Left cardiac atrium (tissue), 4 donors: ENCODE data around the gene GRM5. TPM values are rescaled to one million over a fixed set of nuclear protein-coding genes. Genes with fewer than 3 reads are reported as not detected.

Experiments
- ATAC-seq, 2 donors: fragments of 200-7000 bp; cut with Tn5 transposase; one replicate each; pipeline ENCODE4 v1.9.1; 2020; ENCODE audit warnings: mild to moderate bottlenecking in 2 of 2, moderate library complexity in 2 of 2
- DNase-seq: peaks from one replicate; pipeline ENCODE4 v3.0.0-alpha.2; 2020
- intact Hi-C, 2 donors: fragments of 100-400 bp; cut with DNase I; formaldehyde crosslinking; loops; one replicate each; pipeline versions ENCODE4 v1.14.1 to v1.15.1; 2022 to 2023
- total RNA-seq, 2 donors: library from RNA; stranded (reverse); fragmentation: NEBNext Ultra II Directional; extraction: Animal tissue kit (Norgen Biotek cat#: 25700); gene quantifications; one replicate each; pipeline ENCODE4 v1.2.1, GENCODE V29; 2021
- donor health status: DM: no; HTN: yes; CAD: no.
- donor health status: DM: no; HTN: yes; CAD: no; lungs with severe emphysema.
- donor health status: DM: yes; HTN: yes; CAD: no.
- donor health status: Dilated cardiomyopathy.

GRM5 gene
- total RNA-seq, 2 donors from 2014 or later, result 0.03 to 0.09 TPM

DNA sequence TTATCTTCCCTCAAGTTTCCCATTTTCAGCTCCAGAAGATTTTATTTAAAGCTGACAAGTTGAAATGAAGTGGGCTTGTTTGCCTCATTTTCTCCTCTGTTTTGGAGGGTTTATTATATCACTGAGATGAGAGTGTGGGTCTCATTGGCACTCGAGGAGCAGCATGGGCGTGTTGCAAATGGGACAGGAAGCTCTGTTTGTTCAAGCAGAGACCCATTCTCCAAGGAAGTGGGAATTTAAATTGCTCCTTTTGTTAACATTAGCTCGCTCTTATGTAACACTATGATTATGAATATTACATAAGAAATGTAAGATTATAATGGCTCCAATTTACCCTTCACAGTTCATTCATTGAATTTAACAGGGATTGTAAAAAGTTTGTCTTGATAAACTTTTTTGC lies 410.6 kb downstream of the GRM5 start:
- ATAC-seq (no peak), DNase-seq (no peak)
- intact Hi-C loops, result no loop called here

DNA sequence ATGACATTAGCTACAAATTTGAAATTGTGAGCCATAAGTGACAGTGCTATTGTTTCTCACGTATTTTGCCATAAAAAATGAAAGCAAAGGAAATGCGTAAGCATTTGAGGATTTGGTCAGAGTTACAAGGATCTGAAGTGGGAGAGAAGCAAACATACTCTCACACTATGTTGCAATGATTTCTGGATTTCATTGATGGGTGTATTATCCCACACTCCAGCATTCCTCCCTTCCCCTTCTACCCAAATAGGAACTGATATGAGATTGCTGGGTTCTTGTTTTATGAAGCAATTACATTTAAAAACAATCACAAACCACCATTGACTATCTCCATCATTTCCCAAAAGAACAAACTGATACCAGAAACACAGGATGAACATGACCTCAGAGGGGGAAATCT lies 414.2 kb downstream of the GRM5 start:
- DNase-seq (no peak), ATAC-seq (no peak)
- intact Hi-C loops, result no loop called here

DNA sequence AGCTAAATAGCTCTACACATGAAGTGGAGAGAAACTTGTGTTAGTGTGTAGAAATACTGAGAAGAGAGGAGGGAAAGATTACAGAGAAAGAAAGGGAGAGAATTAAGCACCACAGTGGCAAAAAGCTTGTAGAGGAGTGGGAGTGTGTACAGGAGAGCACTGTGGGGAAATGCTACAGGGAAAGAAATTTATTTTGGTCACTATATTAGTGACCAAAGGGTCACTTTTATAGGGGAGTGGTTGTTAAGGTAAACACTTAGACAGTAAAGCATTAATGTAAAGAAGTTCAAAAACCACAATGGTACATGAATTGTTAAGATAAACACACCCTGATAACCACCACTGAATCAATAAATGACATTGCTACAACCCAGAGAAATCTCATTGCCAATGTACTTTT lies 421.1 kb downstream of the GRM5 start:
- ATAC-seq (no peak), DNase-seq (no peak)
- intact Hi-C loops, result no loop called here

DNA sequence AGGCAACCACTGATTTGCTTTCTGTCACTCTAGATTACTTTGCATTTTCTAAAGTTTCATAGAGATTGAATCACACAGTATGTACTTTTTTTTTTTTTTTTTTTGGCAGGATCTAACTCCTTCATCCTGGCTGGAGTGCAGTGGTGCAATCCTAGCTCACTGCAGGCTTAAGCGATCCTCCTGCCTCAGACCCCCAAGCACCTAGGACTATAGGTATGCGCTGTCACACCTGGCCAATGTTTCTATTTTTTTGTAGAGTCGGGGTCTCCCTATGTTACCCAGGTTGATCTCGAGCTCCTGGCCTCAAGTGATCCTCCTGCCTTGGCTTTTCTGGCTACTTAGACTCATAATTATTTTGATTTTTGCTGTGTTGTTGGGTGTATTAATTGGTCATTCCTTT lies 433.6 kb downstream of the GRM5 start:
- DNase-seq, result no peak
- intact Hi-C loops, result no loop called here
- ATAC-seq, result no peak

DNA sequence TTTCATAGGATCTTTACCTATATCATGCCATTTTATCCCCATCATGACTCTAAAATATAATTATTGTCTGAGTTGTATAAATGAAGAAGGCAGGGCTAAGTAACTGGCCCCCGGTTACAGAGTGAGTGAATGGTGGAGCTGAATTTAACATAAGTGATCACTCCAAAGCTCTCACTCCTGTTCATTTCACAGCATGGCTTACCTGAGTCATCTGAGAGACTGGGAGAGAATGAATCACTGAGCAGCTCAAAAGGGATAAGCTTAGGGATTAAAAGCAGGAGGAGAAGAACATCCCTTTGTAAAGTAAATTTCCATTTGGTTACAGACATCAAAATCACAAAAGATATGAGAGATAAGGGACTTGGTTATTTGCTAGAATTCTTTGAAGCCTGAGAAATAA lies 434.3 kb downstream of the GRM5 start:
- intact Hi-C loops, result no loop called here
- DNase-seq, result no peak
- no peak for ATAC-seq

DNA sequence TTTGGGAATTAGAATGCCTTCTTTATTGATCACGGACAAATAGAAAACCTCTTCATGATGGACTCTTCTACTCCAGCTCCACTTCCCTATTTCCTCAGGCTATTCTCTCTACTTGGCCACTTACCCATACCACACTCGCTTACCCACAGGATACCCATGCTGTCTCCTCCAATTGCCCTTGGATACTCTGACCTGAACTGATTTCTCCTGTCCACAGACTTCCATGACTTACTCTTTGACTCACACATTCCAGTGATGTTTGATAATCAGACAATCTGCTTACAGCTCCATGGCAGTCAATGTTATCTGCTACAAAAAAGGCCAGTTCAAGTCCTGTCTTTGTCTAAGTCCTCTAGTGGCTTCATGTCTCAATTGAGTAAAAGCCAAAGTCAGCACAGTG lies 436.3 kb downstream of the GRM5 start:
- intact Hi-C loops, result no loop called here
- DNase-seq (no peak), ATAC-seq (no peak)

DNA sequence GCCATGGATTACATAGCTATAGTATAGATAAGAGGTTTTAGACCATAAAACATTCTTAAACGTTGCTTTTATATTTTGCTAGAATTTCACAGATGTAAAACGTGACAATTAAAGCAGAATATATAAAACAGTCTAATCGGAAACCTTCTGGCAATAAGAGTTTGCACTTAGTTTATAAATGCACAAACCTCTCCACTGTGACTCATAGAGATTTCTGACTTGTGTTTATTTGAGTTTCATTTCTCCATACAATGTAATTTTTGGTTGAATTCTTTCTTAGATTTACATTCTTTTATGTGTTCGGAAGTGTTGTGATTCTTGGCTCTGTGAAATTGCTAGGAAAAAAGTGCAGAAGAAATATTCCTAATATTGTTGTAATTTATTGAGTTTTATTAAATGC lies 439.6 kb downstream of the GRM5 start:
- no peak for DNase-seq
- ATAC-seq, result no peak
- intact Hi-C loops, result no loop called here

DNA sequence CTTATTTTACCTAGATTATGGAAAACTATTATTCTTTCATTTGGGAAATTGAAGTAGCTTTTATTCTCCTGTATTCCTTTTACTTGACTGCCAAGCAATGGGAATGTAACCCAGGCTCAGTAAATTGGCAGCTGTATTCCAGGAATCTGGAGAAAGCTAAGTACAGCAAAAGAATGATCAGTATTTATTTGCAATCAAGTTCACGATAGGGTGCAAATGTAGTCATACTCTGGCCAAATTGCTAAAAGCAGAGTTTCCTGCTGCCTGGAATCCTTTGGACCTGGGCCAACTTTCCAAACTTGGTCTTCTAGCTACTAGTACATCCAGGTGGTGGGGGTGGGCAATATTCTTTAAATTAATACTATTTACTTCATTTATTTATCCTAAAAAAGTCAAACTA lies 442.3 kb downstream of the GRM5 start:
- DNase-seq (no peak), ATAC-seq (no peak)
- intact Hi-C loops, result no loop called here

DNA sequence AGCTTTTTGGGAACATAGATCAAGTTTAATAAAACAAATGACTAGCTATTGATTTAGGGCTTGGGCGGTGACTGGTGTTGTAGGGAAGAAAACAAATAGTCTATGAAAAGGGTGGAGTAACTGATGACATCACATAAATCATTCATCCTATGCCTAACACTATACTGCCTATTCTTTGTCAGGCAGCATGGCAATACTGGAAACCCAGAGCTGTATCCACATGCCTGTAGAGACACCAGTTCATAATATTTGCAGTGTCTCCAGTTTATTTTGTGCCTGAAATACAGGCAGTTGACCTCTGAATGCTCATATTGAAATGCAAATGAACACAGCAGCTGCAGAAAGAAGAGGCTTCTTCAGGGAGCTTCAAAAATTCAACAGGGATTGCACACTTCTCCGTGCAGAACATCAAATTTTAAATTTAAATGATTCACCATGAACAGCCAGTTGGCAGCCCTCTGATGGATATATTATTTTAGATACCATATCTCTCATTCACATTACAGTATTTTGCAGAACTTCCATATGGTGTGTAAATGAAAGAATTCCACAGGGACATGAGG lies 445.1 kb downstream of the GRM5 start:
- DNase-seq (no peak), ATAC-seq (no peak)
- intact Hi-C loops, result no loop called here

DNA sequence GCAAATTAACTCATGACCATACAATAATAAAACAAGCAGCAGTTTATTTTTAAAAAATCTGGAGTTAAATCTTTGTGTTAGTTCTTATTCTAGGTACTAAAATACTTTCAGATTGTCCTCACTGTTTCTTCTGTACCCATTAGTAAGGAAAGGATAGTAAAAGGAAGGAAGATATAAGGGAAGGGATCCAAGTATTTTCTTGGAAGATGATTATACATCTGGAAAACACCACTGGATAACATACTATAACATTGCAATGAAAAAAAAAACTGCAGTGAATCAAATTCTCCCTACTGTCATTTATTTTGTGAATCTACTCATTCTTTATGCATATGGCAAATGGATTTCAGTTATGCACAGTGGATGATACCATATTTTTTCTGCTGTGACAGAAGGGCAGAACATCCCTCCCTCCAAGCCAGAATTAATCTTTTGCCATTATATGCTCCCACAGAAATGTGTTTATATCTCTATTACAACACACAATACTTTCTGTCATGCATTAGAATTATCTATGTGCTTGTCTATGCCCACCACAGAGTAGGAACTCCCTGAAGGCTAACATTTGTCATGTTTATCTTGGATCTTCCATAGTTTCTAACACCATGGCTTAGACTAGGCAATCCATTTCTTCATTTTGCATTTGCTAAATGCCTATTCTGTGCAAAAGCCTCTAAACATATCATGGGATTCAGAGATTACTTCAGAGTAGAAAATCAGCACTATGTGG lies 446.0 kb downstream of the GRM5 start:
- no peak for ATAC-seq

DNA sequence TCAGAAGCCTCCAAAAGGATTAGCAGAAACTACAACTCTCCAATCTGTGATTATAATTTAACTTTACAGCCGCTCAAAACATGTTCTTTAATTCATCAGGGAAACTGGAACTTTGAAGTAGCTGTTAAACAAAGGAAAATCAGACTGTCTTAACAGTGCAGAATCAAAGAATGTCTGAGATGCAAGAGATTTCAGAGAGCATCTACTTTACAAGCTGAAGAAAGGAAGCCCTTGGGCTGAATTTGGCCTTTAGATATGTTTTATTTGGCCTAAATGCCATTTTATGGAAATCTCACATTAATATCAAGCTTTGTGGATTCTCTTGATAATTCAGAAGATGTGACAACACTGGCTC lies 446.7 kb downstream of the GRM5 start:
- DNase-seq (no peak), ATAC-seq (no peak)
- intact Hi-C loops, result no loop called here

More for the DNA sequence above, 446.0 kb downstream of the GRM5 start:
- no peak for DNase-seq
- intact Hi-C loops, result no loop called here

DNA sequence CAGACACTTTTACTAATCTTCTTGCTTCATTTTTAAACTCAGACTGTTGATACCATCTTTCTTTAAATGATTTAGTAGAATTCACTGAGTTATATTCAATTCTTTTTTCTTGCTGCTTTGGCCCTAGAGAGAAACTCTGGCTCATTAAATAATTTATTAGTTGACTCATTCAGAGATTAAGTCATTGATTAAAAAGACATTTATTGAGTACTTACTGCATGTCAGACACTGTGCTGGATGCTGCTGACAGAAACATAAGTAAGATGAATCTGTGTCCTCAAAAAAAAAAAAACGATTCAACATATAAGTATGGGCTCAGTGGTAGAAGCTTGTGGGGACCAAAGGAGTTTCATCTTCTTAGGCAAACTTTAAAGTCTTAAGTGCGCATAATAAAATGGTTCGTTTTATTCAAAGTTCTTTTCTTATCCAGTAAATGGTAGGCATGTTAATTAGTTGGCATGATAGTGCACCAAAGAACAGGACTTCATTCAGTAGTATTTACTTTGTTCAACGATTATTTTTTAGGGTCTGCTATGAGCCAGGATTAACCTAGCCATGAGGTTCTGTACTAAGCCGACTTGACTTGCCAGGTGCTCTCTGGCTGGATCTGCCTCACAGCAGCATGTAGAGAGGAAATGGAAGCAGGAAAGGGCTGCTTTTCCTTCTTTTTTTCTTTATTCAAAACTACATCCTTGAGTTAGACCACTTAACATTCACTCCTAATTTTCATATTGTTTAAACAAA lies 447.3 kb downstream of the GRM5 start:
- intact Hi-C loops, result no loop called here
- no peak for DNase-seq
- ATAC-seq, result no peak

DNA sequence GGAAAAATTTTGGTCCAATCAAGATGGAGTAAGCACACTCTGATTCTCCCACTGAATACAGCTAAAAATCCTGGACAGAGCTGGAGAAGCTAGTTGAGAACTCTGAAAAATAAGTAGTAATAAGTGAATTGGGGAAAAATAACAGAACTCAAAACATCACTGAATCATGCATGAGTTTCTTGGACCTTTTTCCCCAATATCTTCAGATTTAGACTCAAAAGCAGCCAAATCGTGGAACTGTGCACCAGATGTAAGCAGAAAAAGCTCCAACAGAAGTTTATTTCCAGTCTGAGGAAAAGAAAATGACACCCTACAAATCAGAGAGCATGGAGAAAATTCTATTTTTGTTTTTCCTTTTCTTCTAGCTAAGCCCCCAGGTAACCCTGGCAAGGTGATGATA lies 448.6 kb downstream of the GRM5 start:
- intact Hi-C loops, result no loop called here

DNA sequence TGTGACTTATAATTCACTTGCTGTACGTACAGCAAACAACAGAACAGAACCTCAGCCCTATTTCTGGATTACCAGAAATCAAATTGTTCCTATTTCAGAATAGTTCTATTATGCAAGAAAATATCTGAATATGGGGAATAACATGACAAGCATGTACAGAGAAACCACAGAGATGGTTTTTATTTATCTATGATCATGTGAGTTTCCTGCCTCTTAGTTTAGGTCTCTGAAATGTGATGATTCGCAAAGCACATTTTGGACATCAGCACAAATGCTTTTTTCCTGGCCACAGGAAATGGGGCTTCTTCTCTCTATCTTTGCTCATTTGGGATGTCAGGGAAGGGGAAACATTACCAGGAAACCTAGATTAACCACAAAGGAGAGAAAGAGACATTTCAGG lies 461.5 kb downstream of the GRM5 start:
- DNase-seq, result no peak
- ATAC-seq, result no peak
- intact Hi-C loops, result no loop called here

More for the DNA sequence above, 448.6 kb downstream of the GRM5 start:
- no peak for ATAC-seq
- DNase-seq, result no peak

DNA sequence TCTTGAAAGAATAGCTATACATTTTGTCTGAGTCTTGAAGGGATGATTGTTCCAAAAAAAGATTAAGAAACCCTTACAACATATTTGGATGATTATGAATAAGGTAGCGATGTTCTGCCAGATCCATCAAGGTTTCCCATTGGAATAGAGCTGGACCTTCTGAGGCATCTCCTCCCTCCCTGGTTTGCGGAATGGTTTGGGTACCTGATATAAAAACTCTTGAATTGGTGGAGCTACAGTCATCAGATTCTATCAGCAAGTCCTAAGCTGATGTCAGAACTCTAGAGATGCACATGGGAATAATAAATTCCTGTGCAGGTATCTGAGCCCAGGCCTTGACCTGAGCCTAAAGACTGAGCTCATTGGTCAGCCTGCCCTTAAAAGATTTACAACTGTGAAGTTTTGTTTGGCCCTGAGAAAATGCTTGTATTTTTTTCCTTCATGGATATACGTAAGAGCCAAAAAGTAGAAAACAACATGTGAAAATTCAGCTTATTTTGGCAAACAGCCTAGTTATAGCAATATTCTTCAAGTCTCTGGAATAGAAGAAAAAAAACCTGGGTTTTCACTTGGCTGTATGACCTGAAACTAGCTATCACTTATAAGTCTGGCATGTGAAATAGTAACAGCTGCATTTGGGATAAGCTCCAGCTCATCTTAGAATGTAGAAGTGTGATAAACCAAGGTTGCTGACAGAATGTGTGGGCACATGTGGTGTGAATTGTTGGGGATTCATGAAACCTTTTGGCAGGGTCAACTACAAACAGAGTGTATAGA lies 462.5 kb downstream of the GRM5 start:
- DNase-seq (no peak), ATAC-seq (peak in 1 of 2 donors; percentile 71)
- intact Hi-C loops, result no loop called here

DNA sequence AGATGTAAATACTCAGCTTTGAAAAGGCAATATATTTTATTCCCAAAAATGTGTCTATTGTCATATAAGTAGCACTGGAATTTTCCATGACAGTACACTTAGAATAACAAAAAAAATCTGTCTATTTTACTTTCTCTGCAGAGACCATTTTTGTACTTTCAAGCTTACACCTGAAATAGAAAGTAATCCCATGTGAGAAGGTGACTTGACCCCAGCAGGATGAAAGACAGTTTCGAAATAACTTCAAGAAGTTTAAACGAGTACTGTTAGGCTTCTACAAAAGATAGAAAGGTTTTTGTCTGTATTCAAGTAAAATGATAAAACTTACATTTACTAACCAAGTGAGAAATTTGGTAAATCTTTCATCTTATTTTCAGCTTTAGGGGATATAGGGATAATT lies 468.4 kb downstream of the GRM5 start:
- intact Hi-C loops, result no loop called here
- ATAC-seq, result no peak
- DNase-seq, result no peak

DNA sequence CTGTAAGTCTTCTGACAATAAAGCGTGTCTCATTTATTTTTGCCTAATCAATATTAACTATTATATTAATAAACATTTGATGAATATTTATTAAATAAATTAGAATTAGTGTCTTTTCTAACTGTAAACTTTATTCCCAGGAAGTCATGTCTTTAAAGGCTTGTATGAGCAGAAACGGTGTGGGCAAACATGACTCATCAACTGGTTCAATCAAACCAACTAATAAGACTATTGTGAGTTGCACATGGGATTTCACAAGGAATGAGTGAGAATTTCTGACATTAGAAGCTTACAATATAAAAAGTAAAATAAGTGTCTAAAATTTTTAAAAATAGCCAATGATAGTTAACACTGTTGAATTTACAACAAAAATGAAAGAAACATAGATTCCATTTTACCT lies 469.0 kb downstream of the GRM5 start:
- intact Hi-C loops, result no loop called here
- DNase-seq (no peak), ATAC-seq (no peak)

DNA sequence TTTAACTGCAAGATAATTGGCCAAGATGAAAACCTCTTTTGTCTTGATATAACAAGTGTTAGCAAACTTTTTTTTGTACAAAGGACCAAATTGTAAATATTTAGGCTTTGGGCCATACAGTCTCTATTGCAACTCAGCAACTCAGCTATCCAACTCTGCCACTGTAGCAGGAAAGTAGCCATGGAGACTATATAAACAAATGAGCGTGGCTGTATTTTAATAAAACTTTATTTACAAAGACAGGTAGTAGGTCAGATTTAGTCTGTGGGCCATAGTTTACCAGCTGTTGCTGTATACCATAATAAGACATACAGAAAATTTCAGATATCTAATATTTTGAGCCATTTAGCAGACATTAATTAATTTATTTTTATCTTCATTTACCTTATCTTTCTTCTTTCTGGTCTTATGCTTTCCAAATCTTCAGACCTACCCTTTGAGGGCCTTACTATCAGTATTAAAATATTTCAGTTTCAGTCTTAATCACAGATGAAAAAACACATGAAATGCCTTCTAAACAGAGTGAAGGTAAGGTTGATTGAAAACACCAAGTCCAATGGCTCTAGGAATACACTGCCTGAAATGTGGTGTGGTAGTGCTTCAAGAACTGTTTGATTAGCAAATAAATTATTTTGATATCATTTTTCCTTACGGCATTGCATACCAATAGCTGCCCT lies 471.4 kb downstream of the GRM5 start:
- DNase-seq (no peak), ATAC-seq (no peak)
- intact Hi-C loops, result no loop called here

DNA sequence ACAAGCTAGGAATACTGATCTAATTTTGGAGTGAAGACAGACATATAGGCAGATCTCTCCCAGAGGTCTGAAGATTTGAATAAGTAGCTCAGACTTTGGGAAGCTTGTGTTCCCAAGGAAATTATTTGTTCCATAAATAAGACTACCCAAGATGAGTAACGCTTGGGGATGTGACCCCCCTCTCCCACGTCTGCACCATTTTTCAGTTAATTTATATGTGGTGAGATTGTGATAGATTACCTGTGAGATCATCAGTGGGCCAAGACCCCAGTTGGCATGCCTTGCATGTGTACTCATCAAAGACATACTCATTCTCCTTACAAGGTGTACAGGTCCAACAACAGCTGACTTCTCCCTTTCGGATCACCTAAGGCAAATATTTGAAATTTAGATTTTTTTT lies 475.4 kb downstream of the GRM5 start:
- no peak for DNase-seq
- intact Hi-C loops, result no loop called here
- ATAC-seq, result no peak

DNA sequence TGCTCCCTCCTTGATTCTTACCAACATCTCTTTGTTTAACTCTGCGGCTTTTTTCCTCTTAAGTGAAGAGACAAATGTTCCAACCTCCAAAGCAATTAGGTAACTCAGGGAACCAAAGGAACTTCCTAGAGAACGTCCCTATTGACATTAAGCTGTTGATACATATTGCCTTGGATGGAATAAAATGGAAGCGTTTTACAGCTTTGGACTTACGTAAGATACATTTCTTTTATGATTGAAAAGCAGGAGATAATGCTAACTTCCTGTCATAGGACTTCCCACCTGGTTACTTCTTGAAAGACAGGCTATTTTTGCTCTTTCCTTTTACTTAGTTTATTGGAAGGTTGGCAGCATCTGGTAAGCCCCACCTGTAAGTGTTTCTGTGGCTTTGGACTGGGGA lies 482.5 kb downstream of the GRM5 start:
- DNase-seq (no peak), ATAC-seq (no peak)
- intact Hi-C loops, result no loop called here
